ENCODE measurements around the gene ADAMTSL3. TPM values are rescaled to one million over a fixed set of nuclear protein-coding genes. Genes with fewer than 3 reads are reported as not detected.
A peak's percentile ranks its signal among the peaks of the same experiment; 100 is the strongest.

Gene ADAMTSL3
- total RNA-seq, 1 experiment from 2014 or later = 0.48 TPM

DNA sequence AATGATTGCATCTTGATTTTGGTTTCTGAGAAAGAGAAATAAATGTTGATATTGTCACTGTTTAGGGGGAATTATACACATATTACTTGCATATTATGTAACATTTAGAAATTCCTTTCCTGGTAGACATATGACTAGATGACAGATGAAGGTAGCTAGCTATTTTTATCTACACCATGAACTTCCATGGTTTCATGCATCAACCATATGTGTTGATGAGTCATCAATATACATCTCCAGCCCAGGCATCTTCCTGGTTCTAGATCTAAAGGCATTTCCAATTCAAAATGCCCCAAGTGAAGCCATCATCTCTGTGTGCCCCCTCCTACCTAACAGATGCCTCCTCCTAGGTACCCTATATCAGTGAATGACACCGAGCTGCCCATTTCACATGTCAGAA lies 9.5 kb upstream of the ADAMTSL3 start:
- H3K27me3 ChIP-seq (ENCODE audit: control insufficient read depth, insufficient read depth, low read length) = no peaks in the 10 kb centered on the region
- H3K36me3 ChIP-seq (replicated peaks; ENCODE audit: control insufficient read depth, insufficient read depth, low read length) = no peaks in the 10 kb centered on the region
- H3K4me3 ChIP-seq (ENCODE audit: insufficient read depth, low read depth, low read length) = no peak overlapping the region
- DNase-seq = no peak

DNA sequence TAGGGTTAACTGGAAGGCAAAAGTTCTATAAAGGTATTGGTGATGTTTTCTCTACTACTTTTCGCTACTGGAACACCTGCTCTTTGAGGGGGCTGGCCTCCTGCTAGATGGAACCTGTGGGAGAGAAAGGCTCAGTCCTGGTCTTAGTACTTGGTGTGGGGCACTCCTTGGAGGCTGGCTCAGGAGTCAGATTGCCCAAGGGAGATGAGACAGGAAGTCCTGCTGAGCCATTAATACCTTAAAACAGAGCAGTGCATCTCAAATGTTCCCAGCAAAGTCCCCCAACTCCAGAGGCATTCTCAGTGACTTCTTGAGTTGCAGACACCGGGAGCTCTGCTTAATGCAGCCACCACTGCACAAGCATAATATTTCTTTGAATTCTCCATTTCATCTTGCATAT lies 3.1 kb upstream of the ADAMTSL3 start:
- no peak for DNase-seq
- H3K27me3 ChIP-seq (ENCODE audit: control insufficient read depth, insufficient read depth, low read length) = peaks cover 31% of the 10 kb centered on the region
- no peaks in the 10 kb centered on the region for H3K36me3 ChIP-seq (replicated peaks; ENCODE audit: control insufficient read depth, insufficient read depth, low read length)
- no peak overlapping the region for H3K4me3 ChIP-seq (ENCODE audit: insufficient read depth, low read depth, low read length)

- Histone ChIP-seq H3K36me3 (replicated peaks; ENCODE audit: control insufficient read depth, insufficient read depth, low read length) (no peaks in the 10 kb centered on the region), H3K27me3 (ENCODE audit: control insufficient read depth, insufficient read depth, low read length) (peaks cover 34% of the 10 kb centered on the region), H3K4me3 (ENCODE audit: insufficient read depth, low read depth, low read length) (no peak overlapping the region)
- no peak for DNase-seq
Observed at GRCh38 chr15:83651541-83651940, 2.4 kb upstream of the ADAMTSL3 start.

GRCh38 chr15:83652626-83653204 lies 1.2 kb upstream of the ADAMTSL3 start:
- Histone ChIP-seq H3K4me3 (ENCODE audit: insufficient read depth, low read depth, low read length) (no peak overlapping the region), H3K27me3 (ENCODE audit: control insufficient read depth, insufficient read depth, low read length) (peaks cover 35% of the 10 kb centered on the region), H3K36me3 (replicated peaks; ENCODE audit: control insufficient read depth, insufficient read depth, low read length) (no peaks in the 10 kb centered on the region)
- no peak for DNase-seq

DNA sequence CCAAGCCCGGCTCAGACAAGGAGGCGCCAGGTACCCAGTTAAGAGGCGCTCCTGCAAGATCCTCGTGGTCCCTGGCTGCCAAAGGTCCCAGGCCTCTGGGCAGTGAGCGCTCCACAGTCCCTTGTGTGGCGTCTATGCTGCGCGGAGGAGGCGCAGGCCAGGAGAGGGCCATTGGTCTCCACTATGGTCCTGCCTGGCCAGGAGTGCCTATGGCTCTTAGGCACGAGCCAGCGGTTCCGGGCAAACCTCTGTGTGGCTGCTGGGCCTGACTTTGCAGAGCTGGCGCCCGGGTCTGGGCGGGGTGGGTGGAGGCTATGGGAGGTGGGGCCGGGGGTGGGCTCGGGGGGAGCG lies 660 bp upstream of the ADAMTSL3 start:
- DNase-seq = no peak
- Histone ChIP-seq H3K4me3 (ENCODE audit: insufficient read depth, low read depth, low read length) (peak overlapping the region; percentile 58), H3K36me3 (replicated peaks; ENCODE audit: control insufficient read depth, insufficient read depth, low read length) (no peaks in the 10 kb centered on the region), H3K27me3 (ENCODE audit: control insufficient read depth, insufficient read depth, low read length) (peaks cover 35% of the 10 kb centered on the region)

DNA sequence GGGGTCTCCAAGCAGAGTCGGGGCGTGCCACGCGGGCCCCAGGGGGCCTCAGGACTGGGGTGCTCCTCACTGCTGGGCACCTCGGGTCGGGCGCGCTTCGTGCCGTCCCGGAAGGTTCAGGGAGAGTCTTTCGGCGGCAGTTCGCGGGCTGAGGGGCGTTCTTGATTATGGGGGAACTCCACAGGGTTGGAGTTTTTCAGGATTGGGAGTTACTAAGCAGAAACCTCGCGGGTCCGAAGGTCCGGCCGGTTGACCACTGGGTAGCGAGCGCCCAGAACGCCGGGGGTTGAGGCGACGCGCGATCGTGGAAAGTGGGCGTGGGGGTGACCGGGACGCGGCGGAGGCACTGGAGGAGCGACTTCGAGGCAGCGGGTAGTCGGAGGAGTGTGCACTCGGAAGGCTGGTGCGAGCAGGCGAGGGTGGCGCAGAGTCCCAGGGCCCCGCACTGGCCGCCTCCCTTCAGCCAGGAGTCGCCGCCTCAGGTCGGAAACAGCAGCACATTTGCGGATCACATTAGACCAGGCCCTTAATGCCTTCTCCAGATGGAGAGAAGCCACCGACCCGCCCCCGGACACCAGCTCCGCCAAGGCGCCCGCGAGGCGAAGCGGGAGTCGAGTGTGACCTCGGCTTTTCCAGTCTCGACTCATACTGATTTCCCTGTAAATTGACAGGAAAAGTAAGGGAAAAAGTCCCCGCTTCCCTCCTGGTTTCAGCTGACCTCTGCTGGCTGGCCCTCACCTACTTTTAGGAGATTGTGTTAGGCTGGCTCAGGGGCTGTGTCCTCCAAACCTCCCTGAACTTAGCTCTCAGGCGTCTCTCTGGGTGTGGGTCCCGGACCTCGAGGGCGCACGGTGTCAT lies 685 bp downstream of the ADAMTSL3 start:
- Histone ChIP-seq H3K4me3 (ENCODE audit: insufficient read depth, low read depth, low read length) (peak overlapping the region; percentile 58), H3K27me3 (ENCODE audit: control insufficient read depth, insufficient read depth, low read length) (peaks cover 35% of the 10 kb centered on the region), H3K36me3 (replicated peaks; ENCODE audit: control insufficient read depth, insufficient read depth, low read length) (no peaks in the 10 kb centered on the region)
- peak; percentile 82 for DNase-seq

DNA sequence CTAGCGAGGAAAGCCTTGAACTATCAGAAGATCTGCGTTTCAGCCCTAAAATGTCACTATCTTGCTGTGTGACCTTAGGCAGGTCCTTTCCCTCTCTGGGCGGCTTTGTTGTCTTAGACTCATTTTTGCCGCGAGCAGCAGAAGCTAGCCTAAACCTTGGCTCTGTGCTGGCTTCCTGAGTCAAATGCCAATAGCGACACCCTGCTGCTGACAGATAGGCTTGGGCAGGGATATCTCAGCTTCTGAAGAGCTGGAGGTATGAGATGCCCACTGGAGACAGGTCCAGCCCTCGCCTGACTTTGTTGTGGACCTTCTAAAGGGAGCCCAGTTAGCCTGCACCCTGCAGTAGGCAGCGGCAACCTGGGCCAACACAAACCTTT lies 1.3 kb downstream of the ADAMTSL3 start:
- Histone ChIP-seq H3K4me3 (ENCODE audit: insufficient read depth, low read depth, low read length) (no peak overlapping the region), H3K27me3 (ENCODE audit: control insufficient read depth, insufficient read depth, low read length) (peaks cover 35% of the 10 kb centered on the region), H3K36me3 (replicated peaks; ENCODE audit: control insufficient read depth, insufficient read depth, low read length) (no peaks in the 10 kb centered on the region)
- DNase-seq = no peak

DNA sequence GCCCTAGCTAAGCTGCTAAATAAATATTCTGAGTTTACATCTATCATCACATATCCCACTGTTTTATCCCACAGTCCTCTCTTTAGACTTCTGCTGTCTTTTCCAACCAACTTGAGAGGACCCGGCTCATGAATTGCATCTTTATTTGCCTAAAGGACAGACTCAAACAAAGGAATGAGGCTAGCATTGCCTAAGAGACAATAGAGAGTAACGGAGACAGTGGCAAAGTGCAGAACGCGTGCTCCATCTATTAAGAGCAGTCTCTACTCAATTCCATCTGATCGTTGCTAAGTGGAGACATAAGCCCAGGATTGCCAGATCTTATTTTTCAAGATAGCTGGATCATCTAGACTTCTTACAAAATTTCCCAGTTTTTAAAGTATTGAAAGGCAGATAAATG lies 2.3 kb downstream of the ADAMTSL3 start:
- peaks cover 35% of the 10 kb centered on the region for H3K27me3 ChIP-seq (ENCODE audit: control insufficient read depth, insufficient read depth, low read length)
- no peak for DNase-seq
- no peak overlapping the region for H3K4me3 ChIP-seq (ENCODE audit: insufficient read depth, low read depth, low read length)
- no peaks in the 10 kb centered on the region for H3K36me3 ChIP-seq (replicated peaks; ENCODE audit: control insufficient read depth, insufficient read depth, low read length)

GRCh38 chr15:83656943-83657528 lies 3.1 kb downstream of the ADAMTSL3 start:
- Histone ChIP-seq H3K36me3 (replicated peaks; ENCODE audit: control insufficient read depth, insufficient read depth, low read length) (no peaks in the 10 kb centered on the region), H3K27me3 (ENCODE audit: control insufficient read depth, insufficient read depth, low read length) (peaks cover 35% of the 10 kb centered on the region), H3K4me3 (ENCODE audit: insufficient read depth, low read depth, low read length) (no peak overlapping the region)
- DNase-seq = no peak

DNA sequence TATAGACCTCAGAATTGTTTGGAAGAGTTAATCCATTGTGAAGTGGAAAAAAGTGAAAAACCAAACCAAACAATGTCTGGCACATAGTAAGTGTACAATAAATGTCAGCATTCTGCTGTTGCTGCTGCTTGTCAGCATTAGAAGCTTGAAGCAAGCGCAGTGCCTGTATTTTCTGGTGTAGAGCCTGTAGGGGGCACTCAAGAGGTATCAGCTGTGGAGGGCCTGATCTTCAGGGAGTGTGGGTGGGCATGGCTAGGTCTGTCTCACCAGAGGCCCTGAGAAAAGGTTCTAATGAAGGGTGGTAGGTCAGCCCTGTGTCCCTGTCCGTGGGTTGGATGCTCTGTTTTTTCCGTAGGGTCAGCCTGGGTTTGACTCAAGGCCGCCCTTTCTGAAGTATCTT lies 3.6 kb downstream of the ADAMTSL3 start:
- H3K27me3 ChIP-seq (ENCODE audit: control insufficient read depth, insufficient read depth, low read length) = peaks cover 31% of the 10 kb centered on the region
- DNase-seq = peak; percentile 68
- H3K36me3 ChIP-seq (replicated peaks; ENCODE audit: control insufficient read depth, insufficient read depth, low read length) = no peaks in the 10 kb centered on the region
- no peak overlapping the region for H3K4me3 ChIP-seq (ENCODE audit: insufficient read depth, low read depth, low read length)

DNA sequence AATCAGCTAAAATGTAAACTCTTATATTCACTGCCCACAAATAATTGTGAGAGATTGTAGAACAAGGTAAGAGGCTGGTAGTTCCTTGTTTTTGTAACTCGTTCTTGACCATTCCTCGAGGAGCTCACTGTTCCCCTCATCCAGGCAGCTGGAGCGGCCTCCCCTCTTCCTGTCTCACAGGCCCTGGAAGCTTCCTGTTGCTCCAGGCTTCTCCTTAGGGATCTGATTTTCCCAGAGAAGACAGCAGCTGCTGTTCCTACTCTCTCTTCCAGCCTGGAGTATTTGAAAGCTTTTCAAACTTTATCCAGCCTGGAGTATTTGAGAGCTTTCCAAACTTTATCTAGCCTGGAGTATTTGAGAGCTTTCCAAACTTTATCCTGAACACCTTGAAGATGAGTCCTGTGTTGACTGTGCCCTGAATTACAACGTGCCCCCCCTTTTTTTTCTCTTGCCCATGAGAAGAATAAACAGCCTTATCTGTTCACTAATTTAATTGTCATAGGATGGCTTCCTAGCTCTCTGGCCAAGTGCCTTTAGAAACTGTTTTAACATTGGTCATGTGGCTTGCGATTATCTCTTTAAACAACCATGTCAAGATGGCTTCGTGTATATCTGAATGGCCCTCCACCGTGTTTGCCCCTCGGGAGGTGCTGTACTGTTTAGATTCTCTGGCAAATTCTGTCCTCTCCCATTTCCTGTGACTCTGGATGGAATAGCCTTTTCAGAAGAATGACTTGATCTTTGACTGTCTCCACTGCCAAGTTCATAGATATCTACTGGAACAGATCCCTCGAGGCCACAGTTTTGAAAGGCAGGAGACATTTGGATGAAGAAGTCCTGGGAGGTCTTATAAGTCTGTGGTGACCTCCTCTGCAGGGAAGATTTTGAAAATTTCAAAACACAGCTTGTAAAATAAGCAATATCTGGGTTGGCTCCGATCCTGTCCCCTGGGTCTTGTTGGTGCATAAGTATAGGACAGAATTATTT lies 4.8 kb downstream of the ADAMTSL3 start:
- H3K4me3 ChIP-seq (ENCODE audit: insufficient read depth, low read depth, low read length) = no peak overlapping the region
- no peak for DNase-seq
- H3K27me3 ChIP-seq (ENCODE audit: control insufficient read depth, insufficient read depth, low read length) = peaks cover 23% of the 10 kb centered on the region
- H3K36me3 ChIP-seq (replicated peaks; ENCODE audit: control insufficient read depth, insufficient read depth, low read length) = no peaks in the 10 kb centered on the region

DNA sequence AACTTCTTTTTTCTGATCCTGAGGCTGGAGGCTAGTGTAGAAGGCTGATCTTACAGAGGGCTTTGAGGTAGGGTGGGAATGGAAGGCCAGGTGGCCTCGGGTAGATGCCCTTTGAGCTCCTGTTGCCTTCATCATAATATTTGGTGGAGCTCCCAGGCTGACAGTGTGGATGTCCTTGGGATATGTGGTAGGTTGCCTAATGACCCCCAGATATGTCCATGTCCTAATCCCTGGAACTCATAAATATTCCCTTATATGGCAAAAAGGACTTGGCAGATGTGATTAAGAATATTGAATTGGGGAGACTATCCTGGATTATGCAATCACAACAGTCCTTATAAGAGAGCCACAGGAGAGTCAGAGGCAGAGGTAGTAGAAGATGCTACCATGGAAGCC lies 5.5 kb downstream of the ADAMTSL3 start:
- no peak overlapping the region for H3K4me3 ChIP-seq (ENCODE audit: insufficient read depth, low read depth, low read length)
- DNase-seq = no peak
- no peaks in the 10 kb centered on the region for H3K36me3 ChIP-seq (replicated peaks; ENCODE audit: control insufficient read depth, insufficient read depth, low read length)
- peaks cover 18% of the 10 kb centered on the region for H3K27me3 ChIP-seq (ENCODE audit: control insufficient read depth, insufficient read depth, low read length)

GRCh38 chr15:83665480-83665879 lies 11.6 kb downstream of the ADAMTSL3 start:
- no peak for DNase-seq
- Histone ChIP-seq H3K4me3 (ENCODE audit: insufficient read depth, low read depth, low read length) (no peak overlapping the region), H3K27me3 (ENCODE audit: control insufficient read depth, insufficient read depth, low read length) (no peaks in the 10 kb centered on the region), H3K36me3 (replicated peaks; ENCODE audit: control insufficient read depth, insufficient read depth, low read length) (no peaks in the 10 kb centered on the region)

DNA sequence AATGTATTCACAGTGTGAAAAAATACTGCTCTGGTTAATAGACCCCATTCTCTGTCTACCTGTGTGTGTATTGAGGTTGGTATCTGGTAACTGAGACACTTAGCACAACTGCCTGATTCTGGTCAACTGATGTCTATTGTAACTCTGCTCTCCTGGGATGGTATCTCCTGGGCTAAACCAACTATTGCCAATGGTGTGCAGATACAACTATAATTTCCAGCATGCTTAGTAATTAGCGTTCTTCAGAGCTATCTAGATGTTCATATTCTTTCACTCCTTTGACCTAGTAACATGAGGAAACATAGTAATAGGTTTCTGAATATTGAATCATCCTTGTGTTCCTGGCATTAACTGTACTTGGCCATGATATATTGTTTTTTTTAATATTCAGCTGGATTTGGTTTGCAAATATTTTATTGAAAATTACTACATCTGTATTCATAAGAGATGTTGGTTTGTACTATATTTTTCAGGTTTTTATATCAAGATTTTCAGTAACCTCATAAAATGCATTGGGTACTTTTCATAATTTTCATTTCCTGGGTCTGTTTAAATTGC lies 16.8 kb downstream of the ADAMTSL3 start:
- no peaks in the 10 kb centered on the region for H3K27me3 ChIP-seq (ENCODE audit: control insufficient read depth, insufficient read depth, low read length)
- no peaks in the 10 kb centered on the region for H3K36me3 ChIP-seq (replicated peaks; ENCODE audit: control insufficient read depth, insufficient read depth, low read length)
- DNase-seq = no peak
- H3K4me3 ChIP-seq (ENCODE audit: insufficient read depth, low read depth, low read length) = no peak overlapping the region

Measured in H7 (cell line).